ENCODE measurements around the gene CCDC82. TPM values are rescaled to one million over a fixed set of nuclear protein-coding genes. Genes with fewer than 3 reads are reported as not detected.

CCDC82 gene
- total RNA-seq, 1 experiment from 2014 or later = 20.1 TPM

DNA sequence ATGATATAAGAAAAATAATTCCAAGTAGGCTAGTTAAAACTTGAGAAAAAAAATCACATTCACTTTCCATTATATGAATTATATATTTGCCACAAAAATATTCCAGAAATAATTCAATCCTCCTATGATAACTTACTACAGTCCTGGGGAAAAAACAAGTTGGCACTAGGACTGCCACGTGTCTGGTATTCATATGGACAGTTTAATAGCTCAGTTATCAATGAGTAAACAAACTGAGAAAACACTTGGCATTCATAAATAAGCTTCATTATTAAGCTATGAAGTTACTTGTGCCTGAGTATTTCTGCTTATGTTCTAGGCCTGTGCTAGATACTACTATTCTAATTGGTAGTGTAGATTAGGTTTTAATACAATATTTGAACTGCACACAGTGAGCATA is 24.2 kb downstream of the CCDC82 start:
- BruUV-seq (replicated peaks) = no TSS peak
- H3K4me3 Mint-ChIP-seq (ENCODE audit: low read depth, unreplicated experiment) = no peak overlapping the region
- H3K36me3 Mint-ChIP-seq (ENCODE audit: insufficient read depth, unreplicated experiment) = no peaks in the 10 kb centered on the region
- CTCF ChIA-PET = interaction anchor here (0.6 kb wide), 1 partner anchor 210 kb away, joined by 5 read pairs; no protein-coding TSS in a partner anchor
- H3K9me3 Mint-ChIP-seq (ENCODE audit: low read depth, unreplicated experiment) = no peaks in the 10 kb centered on the region
- no peaks in the 10 kb centered on the region for H3K27me3 Mint-ChIP-seq (ENCODE audit: unreplicated experiment)
- TF ChIP-seq, protein P1, sequence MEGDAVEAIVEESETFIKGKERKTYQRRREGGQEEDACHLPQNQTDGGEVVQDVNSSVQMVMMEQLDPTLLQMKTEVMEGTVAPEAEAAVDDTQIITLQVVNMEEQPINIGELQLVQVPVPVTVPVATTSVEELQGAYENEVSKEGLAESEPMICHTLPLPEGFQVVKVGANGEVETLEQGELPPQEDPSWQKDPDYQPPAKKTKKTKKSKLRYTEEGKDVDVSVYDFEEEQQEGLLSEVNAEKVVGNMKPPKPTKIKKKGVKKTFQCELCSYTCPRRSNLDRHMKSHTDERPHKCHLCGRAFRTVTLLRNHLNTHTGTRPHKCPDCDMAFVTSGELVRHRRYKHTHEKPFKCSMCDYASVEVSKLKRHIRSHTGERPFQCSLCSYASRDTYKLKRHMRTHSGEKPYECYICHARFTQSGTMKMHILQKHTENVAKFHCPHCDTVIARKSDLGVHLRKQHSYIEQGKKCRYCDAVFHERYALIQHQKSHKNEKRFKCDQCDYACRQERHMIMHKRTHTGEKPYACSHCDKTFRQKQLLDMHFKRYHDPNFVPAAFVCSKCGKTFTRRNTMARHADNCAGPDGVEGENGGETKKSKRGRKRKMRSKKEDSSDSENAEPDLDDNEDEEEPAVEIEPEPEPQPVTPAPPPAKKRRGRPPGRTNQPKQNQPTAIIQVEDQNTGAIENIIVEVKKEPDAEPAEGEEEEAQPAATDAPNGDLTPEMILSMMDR (IDR thresholded peaks at IDR 0.05; ENCODE audit: unreplicated experiment) = no peak
- no peak for DNase-seq
- intact Hi-C loops (cut with micrococcal nuclease; ENCODE audit: unreplicated experiment) = no loop called here
- no peaks in the 10 kb centered on the region for H3K4me1 Mint-ChIP-seq (ENCODE audit: low read depth, unreplicated experiment)
- H3K27ac Mint-ChIP-seq (ENCODE audit: unreplicated experiment) = no peak overlapping the region

DNA sequence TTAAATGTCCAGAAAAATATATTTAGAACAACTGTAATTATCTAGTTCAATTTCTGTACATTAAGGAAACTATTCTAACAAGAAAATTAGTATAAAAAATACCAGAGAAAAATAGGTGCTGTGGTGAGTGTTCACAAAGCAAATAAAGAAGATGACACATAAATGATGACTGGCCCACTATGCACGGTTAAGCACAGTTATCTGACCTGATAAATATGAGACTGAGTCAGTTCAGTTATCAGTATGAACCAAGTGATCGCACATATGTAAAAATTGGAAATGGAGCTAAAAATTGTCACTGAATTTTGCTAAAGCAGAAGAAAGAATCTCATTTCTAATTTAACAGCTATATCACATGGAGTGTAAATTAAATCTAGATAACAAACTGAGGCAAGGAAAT is 27.9 kb downstream of the CCDC82 start:
- peaks cover 8% of the 10 kb centered on the region for H3K36me3 Mint-ChIP-seq (ENCODE audit: insufficient read depth, unreplicated experiment)
- no peaks in the 10 kb centered on the region for H3K27me3 Mint-ChIP-seq (ENCODE audit: unreplicated experiment)
- H3K4me1 Mint-ChIP-seq (ENCODE audit: low read depth, unreplicated experiment) = no peaks in the 10 kb centered on the region
- TF ChIP-seq, protein P1 (IDR thresholded peaks at IDR 0.05; ENCODE audit: unreplicated experiment) = no peak
- BruUV-seq (replicated peaks) = no TSS peak
- no peak for DNase-seq
- no peak overlapping the region for H3K27ac Mint-ChIP-seq (ENCODE audit: unreplicated experiment)
- no peaks in the 10 kb centered on the region for H3K9me3 Mint-ChIP-seq (ENCODE audit: low read depth, unreplicated experiment)
- CTCF ChIA-PET = no interaction called here
- intact Hi-C loops (cut with micrococcal nuclease; ENCODE audit: unreplicated experiment) = no loop called here
- H3K4me3 Mint-ChIP-seq (ENCODE audit: low read depth, unreplicated experiment) = no peak overlapping the region

- no TSS peak for BruUV-seq (replicated peaks)
- Mint-ChIP-seq H3K4me3 (ENCODE audit: low read depth, unreplicated experiment) (no peak overlapping the region), H3K27me3 (ENCODE audit: unreplicated experiment) (no peaks in the 10 kb centered on the region), H3K4me1 (ENCODE audit: low read depth, unreplicated experiment) (no peaks in the 10 kb centered on the region), H3K9me3 (ENCODE audit: low read depth, unreplicated experiment) (no peaks in the 10 kb centered on the region), H3K27ac (ENCODE audit: unreplicated experiment) (no peak overlapping the region), H3K36me3 (ENCODE audit: insufficient read depth, unreplicated experiment) (peaks cover 8% of the 10 kb centered on the region)
- CTCF ChIA-PET = no interaction called here
- no peak for DNase-seq
- intact Hi-C loops (cut with micrococcal nuclease; ENCODE audit: unreplicated experiment) = no loop called here
- TF ChIP-seq, protein P1 (IDR thresholded peaks at IDR 0.05; ENCODE audit: unreplicated experiment) = no peak
Observed at GRCh38 chr11:96358321-96358720, 31.4 kb downstream of the CCDC82 start.

- intact Hi-C loops (cut with micrococcal nuclease; ENCODE audit: unreplicated experiment) = no loop called here
- Mint-ChIP-seq H3K27ac (ENCODE audit: unreplicated experiment) (no peak overlapping the region), H3K36me3 (ENCODE audit: insufficient read depth, unreplicated experiment) (peaks cover 8% of the 10 kb centered on the region), H3K9me3 (ENCODE audit: low read depth, unreplicated experiment) (no peaks in the 10 kb centered on the region), H3K4me1 (ENCODE audit: low read depth, unreplicated experiment) (no peaks in the 10 kb centered on the region), H3K27me3 (ENCODE audit: unreplicated experiment) (no peaks in the 10 kb centered on the region), H3K4me3 (ENCODE audit: low read depth, unreplicated experiment) (no peak overlapping the region)
- no peak for DNase-seq
- TF ChIP-seq, protein P1 (IDR thresholded peaks at IDR 0.05; ENCODE audit: unreplicated experiment) = no peak
- BruUV-seq (replicated peaks) = no TSS peak
- CTCF ChIA-PET = interaction anchor here (0.9 kb wide), 1 partner anchor 15 kb away, joined by 3 read pairs; the partner anchor contains the start of gene MAML2
Observed at GRCh38 chr11:96357794-96358193, 31.9 kb downstream of the CCDC82 start.

All from Calu3 (cell line).